ENCODE measurements around the gene APLP1.
"Not testable (repeated sequence)": the region's sequence is repeated elsewhere in the genome, so short reads cannot be mapped to it uniquely, and the experiment has no call there.

The APLP1 gene

GRCh38 chr19:35885904-35886303 is 17.5 kb downstream of the APLP1 start:
- DNase-seq = no peak

DNA sequence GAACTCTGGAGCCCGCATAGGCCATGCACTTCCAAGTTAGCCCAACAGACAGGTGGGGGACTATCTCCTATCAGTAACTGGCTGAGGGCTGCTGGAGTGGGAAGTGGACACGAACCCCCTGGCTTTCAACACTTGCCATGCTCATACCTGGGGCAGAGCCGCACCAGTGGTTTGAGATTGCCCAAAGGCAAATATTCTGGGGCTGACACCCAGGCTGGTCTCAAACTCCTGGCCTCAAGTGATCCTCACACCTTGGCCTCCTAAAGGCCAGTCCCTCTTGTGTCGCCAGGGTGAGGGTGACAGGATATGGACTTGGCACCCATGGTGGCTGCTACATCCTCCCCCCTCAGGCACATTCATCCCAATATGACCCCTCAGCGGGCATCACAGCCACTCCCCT is 18.8 kb downstream of the APLP1 start:
- DNase-seq = no peak

- DNase-seq = no peak
Measured at GRCh38 chr19:35888398-35888797, 20.0 kb downstream of the APLP1 start.

DNA sequence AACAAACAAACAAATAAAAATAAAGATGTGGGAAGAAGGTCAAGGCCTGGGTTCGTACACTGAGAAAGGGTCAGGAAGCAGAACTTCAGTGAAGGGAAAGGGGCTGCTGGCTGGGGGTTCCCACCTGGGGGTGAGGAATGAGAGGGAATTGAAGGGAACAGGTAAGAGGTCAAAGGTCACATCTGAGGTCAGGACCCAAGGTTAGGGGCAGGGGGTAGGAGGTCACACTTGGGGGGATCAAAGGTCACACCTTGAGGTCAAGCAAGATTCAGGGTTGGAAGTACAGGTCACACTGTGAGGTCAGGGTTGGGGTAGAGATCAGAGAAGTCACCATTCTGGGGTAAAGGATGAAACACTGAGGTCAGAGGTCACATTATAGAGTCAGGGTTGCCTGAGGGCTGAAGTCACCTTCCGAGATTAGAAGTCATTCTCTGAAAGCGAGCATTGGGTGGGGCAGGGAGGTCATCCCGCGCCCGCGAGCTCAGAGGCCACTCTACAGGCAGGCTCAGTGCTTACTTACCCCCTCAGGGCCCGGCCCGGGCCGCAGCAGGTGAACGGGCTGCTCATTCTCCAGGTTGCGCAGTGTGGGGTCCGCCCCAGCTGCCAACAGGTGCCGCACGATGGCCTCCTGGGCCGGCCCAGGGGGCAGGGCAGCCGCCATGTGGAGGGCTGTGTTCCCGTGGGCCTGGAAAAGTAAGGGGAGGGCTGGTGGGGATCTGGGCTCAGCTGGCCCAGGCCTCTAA is 21.2 kb downstream of the APLP1 start:
- no peak for DNase-seq

DNA sequence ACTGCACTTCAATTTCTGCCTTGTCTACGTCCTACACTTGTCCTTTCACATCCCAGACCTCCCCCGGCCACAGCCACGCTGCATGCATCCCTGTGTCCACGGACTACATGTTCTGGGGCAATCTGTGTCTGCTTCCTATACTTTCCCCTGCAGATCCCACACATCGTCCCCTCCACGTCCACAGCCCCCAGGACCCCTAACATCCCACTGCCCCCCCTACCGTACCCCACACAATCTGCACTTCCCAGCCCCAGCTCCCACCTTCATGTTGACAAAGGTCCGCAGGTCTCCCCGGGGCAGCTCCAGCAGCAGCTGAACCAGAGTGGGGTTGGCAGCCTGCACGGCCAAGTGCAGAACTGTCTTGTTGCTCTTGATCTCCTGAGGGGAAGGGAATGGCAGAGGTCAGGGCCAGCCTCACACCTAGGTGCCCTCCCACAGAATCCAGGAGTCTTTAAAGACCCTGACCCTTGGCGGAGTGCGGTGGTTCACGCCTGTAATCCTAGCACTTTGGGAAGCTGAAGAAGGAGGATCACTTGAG is 21.8 kb downstream of the APLP1 start:
- no peak for DNase-seq

DNA sequence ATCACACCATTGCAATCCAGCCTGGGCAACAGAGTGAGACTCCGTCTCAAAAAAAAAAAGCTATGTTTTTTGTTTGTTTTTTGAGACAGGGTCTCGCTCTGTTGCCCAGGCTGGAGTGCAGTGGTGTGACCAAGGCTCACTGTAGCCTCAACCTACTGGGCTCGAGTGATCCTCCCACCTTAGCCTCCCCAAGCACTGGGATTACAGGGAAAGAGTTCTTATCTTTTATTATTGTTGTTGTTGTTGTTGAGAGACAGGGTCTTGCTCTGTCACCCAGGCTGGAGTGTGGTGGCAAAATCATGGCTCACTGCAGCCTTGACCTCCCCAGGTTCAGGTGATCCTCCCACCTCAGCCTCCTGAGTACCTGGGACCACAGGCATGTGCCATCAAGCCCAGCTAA is 23.4 kb downstream of the APLP1 start:
- not testable (repeated sequence) for DNase-seq

GRCh38 chr19:35894342-35894741 is 26.0 kb downstream of the APLP1 start:
- no peak for DNase-seq

- DNase-seq = no peak
Measured at GRCh38 chr19:35895911-35896642, 27.7 kb downstream of the APLP1 start.

DNA sequence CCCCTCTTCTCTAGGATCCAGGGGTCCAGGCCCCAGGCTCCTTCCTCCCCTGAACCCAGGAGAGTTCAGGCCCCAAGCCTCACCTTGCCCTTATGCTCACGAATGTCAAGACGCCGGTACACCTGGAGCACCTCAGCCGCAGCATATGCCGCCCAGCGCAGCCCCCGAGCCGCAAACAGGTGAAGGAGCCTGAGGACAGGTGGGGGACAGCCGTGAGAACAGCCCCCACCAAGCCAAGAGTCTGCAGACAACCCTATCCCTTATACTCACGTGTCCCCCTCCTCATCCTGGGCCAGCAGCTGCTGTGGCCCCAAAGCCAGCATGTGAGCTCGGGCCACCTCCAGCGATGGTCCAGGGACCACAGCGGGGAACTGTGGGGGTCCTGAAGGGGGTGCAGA is 28.3 kb downstream of the APLP1 start:
- DNase-seq = no peak

- no peak for DNase-seq
Measured at GRCh38 chr19:35897706-35898451, 29.5 kb downstream of the APLP1 start.

DNA sequence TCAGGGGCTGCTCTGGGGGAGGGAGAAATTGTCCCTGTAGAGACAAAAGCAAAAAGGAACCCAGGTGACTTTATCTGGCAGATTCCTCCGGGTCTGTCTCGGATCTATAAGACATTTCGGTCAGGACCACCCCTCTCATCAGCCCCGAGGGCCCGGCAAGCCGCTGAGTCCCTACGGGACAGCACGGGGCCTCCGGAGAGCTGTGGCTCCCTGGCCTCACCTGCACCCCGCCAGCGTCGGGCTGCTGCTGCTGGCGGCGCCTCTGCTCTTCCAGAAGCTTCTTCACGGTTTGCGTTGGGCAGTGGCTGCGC is 30.1 kb downstream of the APLP1 start:
- DNase-seq = no peak

- DNase-seq = peak; percentile 77
Measured at GRCh38 chr19:35899547-35900214, 31.3 kb downstream of the APLP1 start.

DNA sequence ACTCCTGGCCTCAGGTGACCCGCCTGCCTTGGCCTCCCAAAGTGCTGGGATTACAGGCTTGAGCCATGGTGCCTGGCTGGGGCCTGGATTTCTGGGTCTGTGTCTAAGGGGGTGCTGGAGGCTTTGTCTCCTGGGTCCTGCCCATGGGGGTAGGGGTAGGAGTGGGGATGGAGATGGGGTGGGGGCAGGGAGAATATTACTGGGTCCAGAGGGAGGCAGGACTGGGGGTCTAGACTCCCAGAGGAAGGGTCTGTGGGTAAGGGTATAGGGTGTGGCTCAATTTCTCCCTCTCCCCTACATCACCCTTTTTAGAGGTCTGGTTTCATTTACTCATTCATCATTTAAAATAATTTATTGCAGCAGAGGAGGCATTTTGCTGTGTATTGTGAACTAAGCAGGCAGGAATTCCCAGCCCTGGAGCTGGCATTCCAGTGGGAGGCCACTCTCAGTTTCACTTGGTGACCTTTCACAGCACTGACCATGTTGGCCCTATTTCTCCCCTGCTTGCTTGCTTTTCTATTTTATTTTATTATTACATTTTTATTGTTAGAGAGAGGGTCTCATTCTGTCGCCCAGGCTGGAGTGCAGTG is 32.8 kb downstream of the APLP1 start:
- DNase-seq = peak; percentile 68

- DNase-seq = peak; percentile 51
Measured at GRCh38 chr19:35901854-35902661, 33.7 kb downstream of the APLP1 start, which contains the start of gene HCST. HCST (plus strand) TSS chr19:35902529; CDS start chr19:35902594, 65 bp downstream.

- DNase-seq = no peak
Measured at GRCh38 chr19:35902870-35903475, 34.6 kb downstream of the APLP1 start.

DNA sequence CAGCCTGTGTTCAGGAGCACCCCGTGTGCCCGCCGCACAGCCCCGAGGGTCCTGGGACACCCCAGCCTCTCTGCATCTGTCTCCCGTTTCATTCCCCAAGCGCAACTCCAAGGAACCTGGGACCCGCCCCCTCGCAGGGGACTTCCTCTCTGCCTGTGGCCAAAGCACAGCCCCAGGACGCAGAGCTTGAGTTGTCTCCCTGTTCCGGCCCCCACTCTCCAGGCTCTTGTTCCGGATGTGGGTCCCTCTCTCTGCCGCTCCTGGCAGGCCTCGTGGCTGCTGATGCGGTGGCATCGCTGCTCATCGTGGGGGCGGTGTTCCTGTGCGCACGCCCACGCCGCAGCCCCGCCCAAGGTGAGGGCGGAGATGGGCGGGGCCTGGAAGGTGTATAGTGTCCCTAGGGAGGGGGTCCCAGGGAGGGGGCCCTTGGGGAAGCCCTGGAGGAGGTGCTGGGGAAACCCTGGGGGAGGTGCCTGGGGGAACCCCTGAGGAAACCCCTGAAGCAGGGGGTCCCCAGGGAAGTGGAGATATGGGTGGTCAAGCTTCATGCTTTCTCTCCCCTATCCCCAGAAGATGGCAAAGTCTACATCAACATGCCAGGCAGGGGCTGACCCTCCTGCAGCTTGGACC is 35.3 kb downstream of the APLP1 start:
- DNase-seq = peak; percentile 81

DNA sequence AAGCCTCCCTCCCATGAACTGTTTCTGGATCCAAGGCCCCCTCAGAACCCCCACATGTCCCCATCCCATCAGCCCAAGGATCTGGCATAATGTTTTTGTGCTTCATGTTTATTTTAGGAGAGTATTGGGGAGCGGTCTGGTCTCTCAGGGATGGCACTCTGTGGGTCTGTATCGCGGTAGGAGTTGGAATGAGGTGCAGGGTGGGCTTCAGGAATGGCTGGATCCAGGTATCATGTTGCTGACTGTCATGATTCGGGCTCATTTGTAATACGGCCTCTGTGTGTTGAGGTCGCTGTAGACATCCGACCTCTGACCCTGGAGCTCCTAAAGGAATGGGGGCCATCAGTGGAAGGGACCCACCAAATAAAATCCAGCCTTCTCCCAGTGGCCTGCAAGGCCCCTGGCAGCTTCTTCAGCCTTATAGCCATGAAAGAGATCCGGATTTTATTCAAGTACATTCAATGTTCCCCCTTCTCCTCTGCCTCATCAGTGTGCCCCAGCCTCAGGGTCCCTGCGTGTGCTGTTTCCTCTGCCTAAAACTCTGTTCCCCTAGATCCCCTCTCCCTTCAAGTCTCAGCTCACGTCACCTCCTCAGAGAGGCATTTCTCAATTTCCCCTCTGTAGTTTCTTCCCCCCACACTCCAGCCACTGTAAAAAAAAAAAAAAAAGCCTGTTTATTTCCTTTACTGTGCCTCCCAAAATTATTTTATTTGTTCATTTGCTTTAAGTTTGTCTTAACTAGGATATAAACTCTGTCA is 36.1 kb downstream of the APLP1 start:
- DNase-seq = no peak

DNA sequence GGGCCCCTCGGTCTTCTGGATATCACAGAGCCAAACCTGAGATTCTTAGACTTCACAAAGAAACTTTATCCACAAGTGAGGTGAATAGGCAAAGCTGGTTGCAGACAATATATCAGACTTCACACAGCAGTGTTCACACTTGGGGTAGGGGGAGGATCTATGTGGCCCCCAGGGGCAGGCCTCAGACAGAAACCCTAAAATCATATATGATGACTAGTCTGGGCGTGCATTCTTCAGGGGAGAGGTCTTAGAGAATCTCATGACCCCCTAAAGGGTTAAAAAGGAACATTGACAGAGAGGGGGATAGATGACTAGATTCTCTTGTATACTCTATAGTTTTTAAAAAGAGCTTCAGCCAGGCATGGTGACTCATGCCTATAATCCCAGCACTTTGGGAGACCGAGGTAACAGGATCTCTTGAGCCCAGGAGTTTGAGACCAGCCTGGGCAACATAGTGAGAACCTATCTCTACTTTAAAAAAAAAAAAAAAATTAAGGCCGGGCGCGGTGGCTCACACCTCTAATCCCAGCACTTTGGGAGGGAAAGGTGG is 36.9 kb downstream of the APLP1 start:
- DNase-seq = peak; percentile 35

GRCh38 chr19:35907377-35907745 is 39.0 kb downstream of the APLP1 start:
- no peak for DNase-seq

- no peak for DNase-seq
Measured at GRCh38 chr19:35908010-35908441, 39.7 kb downstream of the APLP1 start, which contains the start of gene TYROBP. TYROBP (minus strand) TSS chr19:35908295; CDS start chr19:35908228, 67 bp downstream.
